ENCODE measurements around the gene ARSG. TPM values are rescaled to one million over a fixed set of nuclear protein-coding genes. Genes with fewer than 3 reads are reported as not detected.
A peak's percentile ranks its signal among the peaks of the same experiment; 100 is the strongest.

Gene ARSG
- total RNA-seq, 4 donors from 2014 or later = 2.2 to 5.5 (median 3.5) TPM

GRCh38 chr17:68379177-68379510 is 87.8 kb downstream of the ARSG start:
- Histone ChIP-seq H3K27ac (peak overlapping the region; percentile 73 to 92 (median 90)), H3K36me3 (no peaks in the 10 kb centered on the region), H3K9me3 (no peaks in the 10 kb centered on the region), H3K27me3 (no peaks in the 10 kb centered on the region), H3K4me1 (peaks cover 0 to 38% (median 25%) of the 10 kb centered on the region in 3 donors), H3K4me3 (no peak overlapping the region)
- no peak for ATAC-seq
- 33 to 40% methylated on average over 1 of the region's 3 CpGs for WGBS, 2 donors (ENCODE audit: low coverage in 1 of 2)
- TF ChIP-seq EP300 (IDR thresholded peaks at IDR 0.05) (no peak), CTCF (IDR thresholded peaks at IDR 0.05) (no peak), POLR2AphosphoS5 (IDR thresholded peaks at IDR 0.05) (no peak), POLR2A (IDR thresholded peaks at IDR 0.05) (no peak)

DNA sequence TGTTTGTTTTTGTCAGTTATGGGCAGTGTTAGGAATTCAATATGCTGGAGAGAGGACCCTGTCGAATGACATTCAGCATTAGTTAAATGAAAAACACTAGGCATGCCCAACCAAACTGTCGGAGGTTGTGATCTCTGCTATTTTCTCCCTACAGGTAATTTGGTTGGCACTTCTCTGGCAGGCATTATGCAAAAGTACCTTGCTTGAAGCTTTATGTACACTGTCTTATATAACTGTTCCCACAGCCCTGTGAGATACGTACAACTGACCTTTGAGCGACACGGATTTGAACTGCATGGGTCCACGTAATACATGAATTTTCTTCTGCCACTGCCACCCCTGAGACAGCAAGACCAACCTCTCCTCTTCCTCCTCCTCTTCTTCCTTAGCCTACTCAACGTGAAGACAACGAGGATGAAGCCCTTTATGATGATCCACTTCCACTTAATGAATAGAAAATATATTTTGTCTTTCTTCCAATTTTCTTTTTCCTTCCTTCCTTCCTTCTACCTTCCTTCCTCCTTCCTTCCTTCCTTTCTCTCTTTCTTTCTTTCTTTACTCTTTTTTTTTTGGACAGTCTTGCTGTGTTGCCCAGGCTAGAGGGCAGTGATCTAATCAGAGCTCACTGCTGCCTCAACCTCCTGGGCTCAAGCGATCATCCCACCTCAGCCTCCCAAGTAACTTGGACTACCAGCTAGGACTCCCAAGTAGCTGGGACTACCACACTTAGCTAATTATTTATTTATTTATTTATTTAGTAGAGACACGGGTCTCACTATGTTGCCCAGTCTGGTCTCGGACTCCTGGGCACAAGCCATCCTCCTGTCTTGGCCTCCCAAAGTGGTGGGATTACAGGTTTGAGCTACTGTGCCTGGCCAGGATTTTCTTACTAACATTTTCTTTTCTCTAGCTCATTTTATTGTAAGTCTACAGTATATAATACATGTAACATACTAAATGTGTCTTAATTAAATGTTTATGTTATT is 88.7 kb downstream of the ARSG start:
- H3K27ac ChIP-seq = peak overlapping the region in 3 of 4 donors; percentile 88 to 92 (median 91)
- TF ChIP-seq CTCF (IDR thresholded peaks at IDR 0.05) (no peak), EP300 (IDR thresholded peaks at IDR 0.05) (no peak), POLR2A (IDR thresholded peaks at IDR 0.05) (no peak), POLR2AphosphoS5 (IDR thresholded peaks at IDR 0.05) (no peak)
- no peaks in the 10 kb centered on the region for H3K27me3 ChIP-seq
- H3K9me3 ChIP-seq = no peaks in the 10 kb centered on the region
- WGBS, 2 donors (ENCODE audit: low coverage in 1 of 2) = 90 to 94% methylated on average over 6 to 11 of the region's 11 CpGs
- no peak for ATAC-seq
- no peak overlapping the region for H3K4me3 ChIP-seq
- H3K4me1 ChIP-seq = peaks cover 0 to 41% (median 26%) of the 10 kb centered on the region in 3 donors
- H3K36me3 ChIP-seq = no peaks in the 10 kb centered on the region

GRCh38 chr17:68381076-68381900 is 90.0 kb downstream of the ARSG start:
- no peaks in the 10 kb centered on the region for H3K36me3 ChIP-seq
- ATAC-seq = no peak
- WGBS, 2 donors (ENCODE audit: low coverage in 1 of 2) = 77 to 78% methylated on average over 14 to 15 of the region's 15 CpGs
- no peak overlapping the region for H3K27ac ChIP-seq
- no peak for TF ChIP-seq CTCF (IDR thresholded peaks at IDR 0.05)
- no peak for TF ChIP-seq POLR2A (IDR thresholded peaks at IDR 0.05)
- TF ChIP-seq EP300 (IDR thresholded peaks at IDR 0.05) = no peak
- H3K27me3 ChIP-seq = no peaks in the 10 kb centered on the region
- peaks cover 0 to 50% (median 26%) of the 10 kb centered on the region in 3 donors for H3K4me1 ChIP-seq
- no peak overlapping the region for H3K4me3 ChIP-seq
- no peaks in the 10 kb centered on the region for H3K9me3 ChIP-seq

- H3K9me3 ChIP-seq = no peaks in the 10 kb centered on the region
- H3K4me3 ChIP-seq = no peak overlapping the region
- H3K36me3 ChIP-seq = no peaks in the 10 kb centered on the region
- no peak for ATAC-seq
- no peaks in the 10 kb centered on the region for H3K27me3 ChIP-seq
- peak overlapping the region in 1 of 4 donors; percentile 42 for H3K27ac ChIP-seq
- H3K4me1 ChIP-seq = peaks cover 0 to 45% (median 16%) of the 10 kb centered on the region in 3 donors
- TF ChIP-seq POLR2AphosphoS5 (IDR thresholded peaks at IDR 0.05) = no peak
- TF ChIP-seq EP300 (IDR thresholded peaks at IDR 0.05) = no peak
- no peak for TF ChIP-seq POLR2A (IDR thresholded peaks at IDR 0.05)
- TF ChIP-seq CTCF (IDR thresholded peaks at IDR 0.05) = no peak
- 78 to 82% methylated on average over 3 of the region's 3 CpGs for WGBS, 2 donors (ENCODE audit: low coverage in 1 of 2)
These were observed 91.3 kb downstream of the ARSG start for GRCh38 chr17:68382582-68383085.

Data from gastroesophageal sphincter (tissue), 4 donors.